ENCODE measurements around the gene GSTT4.
"Not testable (repeated sequence)": the region's sequence is repeated elsewhere in the genome, so short reads cannot be mapped to it uniquely, and the experiment has no call there.

Gene GSTT4

DNA sequence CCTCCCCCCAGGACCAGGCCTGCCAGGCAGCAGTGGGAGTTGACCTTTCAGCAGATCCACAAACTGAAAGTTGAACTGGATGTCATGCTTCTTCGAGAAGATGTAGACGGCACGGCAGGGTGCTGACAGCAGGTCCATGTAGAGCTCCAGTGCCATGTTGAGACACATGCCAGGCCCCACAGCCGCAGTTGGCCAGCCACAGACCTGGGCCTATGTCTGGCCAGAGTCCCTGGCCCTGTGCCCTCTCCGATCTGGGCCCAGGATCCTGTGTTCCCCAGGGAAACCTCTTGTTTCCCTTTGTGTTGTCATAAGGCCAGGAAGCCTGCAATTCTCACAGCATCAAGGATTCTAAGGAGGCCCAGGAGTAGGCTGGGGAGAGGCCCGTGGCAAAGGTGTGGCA lies at the start of gene GSTT4:
GSTT4 (minus strand) TSS at position 253 of the 400 bp plus-strand sequence; CDS start at position 156, 97 bp downstream.
- DNase-seq = no peak

GRCh38 chr22:24054356-24054755 lies 49.1 kb upstream of the GSTT4 start:
- no peak for DNase-seq

DNA sequence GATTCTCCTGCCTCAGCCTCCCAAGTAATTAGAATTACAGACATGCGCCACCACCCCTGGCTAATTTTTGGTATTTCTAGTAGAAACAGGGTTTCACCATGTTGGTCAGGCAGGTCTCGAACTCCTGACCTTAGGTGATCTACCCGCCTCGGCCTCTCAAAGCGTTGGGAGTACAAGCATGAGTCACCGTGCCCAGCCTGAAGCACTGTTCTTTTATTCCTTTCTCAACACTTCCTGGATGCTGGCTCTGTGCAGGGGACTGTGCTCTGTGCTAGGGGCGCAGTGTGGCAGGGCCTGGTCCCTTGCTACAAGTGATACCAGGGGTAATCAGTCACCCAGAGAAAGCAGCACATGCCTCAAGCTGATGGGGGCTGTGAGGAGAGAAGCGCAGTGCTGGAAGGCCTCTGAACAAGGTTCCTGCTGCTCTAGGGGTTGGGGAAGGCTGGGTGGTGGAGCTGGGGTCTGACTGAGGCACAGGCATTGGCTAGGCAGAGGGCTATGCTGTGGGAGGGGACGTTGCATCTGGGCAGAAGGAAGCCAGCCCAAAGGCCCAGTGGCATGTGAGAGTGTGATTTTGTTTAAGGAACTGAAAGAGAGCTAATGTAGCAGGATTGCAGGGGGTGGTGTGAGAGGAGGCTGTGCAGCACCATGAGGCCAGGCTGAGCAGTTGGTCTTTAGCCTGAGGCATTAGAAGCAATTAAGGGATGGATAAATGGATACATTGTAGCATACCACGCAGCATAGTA lies 48.4 kb upstream of the GSTT4 start:
- no peak for DNase-seq

- no peak for DNase-seq
Observed at GRCh38 chr22:24051568-24051967, 46.3 kb upstream of the GSTT4 start.

DNA sequence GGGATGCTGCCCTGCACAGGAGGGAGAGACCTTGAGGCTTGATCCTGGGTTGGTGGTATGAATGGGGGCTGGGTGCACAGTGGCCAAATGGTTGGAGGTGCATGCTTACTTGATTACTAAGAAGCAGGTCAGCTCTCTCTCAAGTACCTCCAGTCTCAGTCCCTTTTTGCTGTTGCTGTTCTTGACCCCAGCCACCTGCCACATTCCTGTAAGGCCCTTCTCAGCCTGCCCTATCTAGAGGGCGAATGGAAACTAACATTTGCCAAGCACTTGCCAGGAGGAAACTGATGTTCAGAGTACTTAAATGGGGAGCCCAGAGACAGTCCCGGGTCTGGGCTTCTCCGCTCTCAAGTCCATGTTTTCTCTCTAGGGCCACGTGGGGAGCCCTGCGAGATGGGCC lies 45.8 kb upstream of the GSTT4 start:
- no peak for DNase-seq

GRCh38 chr22:24049978-24050377 lies 44.7 kb upstream of the GSTT4 start:
- no peak for DNase-seq

DNA sequence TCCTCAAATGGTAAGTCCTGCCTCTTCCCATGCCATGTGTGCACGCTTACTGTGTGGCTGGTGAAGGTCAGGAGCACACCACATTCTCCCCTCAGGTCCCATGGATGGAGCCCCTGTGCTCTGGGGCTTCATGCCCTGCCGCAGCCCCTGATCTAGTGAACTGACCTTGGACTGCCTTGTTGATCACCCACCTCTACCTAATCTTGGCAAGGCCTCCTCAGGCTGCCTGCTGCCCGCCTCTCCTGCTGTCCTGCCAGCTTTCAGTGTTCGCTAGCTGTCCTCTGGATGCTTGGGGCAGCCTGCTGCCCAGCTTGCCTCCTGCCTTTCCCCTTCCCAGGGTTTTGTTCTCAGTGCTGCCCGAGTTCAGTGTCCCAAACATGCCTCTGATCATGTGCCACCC lies 44.0 kb upstream of the GSTT4 start:
- no peak for DNase-seq

GRCh38 chr22:24046024-24046423 lies 40.8 kb upstream of the GSTT4 start:
- peak; percentile 16 for DNase-seq

- peak; percentile 25 for DNase-seq
Observed at GRCh38 chr22:24043958-24044357, 38.7 kb upstream of the GSTT4 start.

- not testable (repeated sequence) for DNase-seq
Observed at GRCh38 chr22:24043465-24043864, 38.2 kb upstream of the GSTT4 start.

DNA sequence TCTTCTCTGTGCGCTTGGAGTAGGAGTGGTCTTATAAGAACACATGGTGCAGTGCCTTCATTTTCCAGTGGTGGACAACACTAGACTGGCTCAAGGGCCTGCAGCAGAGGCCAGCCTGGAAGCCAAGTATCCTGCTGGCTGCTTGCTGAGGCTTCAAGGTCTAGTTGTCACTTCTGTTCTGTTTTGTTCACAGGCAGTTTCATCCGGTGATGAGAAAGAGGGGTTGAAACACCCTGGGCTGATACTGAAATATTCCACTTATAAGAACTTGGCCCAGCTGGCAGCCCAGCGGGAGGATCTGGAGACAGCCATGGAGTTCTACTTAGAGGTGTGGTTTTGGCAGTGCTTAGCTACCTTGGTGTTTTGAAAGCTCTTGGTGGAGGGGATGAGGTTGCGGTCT lies 35.7 kb upstream of the GSTT4 start:
- DNase-seq = no peak

DNA sequence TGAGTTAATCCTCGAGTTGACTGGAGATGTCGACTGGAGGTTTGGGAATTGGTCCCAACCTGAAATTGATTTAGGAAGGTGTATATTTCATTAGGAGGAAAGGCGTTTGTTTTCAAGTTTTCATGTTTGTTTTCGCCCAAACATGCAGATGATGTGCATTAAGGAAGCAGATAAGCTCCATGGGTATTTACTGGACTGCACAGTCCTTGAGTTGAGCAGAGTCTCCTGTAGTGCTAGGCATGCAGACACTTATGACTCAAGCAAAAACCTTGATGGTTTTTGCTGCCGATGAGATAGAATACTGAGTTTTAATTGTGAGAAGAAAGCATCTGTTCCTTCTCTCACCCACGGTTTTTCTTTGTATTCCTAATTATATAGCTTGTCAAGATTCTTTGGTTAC lies 33.8 kb upstream of the GSTT4 start:
- DNase-seq = no peak

- no peak for DNase-seq
Observed at GRCh38 chr22:24037851-24038765, 32.9 kb upstream of the GSTT4 start.

DNA sequence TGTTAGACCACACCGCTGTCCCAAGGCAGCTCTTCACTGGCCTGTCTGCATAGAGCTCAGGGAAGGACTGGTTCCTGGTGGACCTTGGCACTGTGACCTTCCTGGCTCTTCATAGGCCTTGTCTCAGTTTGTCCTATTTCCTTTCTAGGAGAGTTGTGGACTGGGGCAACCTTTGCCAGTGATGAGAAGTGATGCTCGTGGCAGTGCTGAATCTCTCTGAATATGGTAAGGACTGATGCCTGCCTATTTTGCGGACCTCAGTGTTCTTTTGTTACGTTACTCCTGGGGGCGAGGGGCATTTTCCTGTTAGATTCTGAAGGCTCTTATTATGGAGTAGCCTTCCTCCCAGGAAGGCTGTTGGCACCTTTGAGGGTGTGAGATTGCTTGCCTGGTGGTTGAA lies 30.0 kb upstream of the GSTT4 start:
- DNase-seq = no peak

DNA sequence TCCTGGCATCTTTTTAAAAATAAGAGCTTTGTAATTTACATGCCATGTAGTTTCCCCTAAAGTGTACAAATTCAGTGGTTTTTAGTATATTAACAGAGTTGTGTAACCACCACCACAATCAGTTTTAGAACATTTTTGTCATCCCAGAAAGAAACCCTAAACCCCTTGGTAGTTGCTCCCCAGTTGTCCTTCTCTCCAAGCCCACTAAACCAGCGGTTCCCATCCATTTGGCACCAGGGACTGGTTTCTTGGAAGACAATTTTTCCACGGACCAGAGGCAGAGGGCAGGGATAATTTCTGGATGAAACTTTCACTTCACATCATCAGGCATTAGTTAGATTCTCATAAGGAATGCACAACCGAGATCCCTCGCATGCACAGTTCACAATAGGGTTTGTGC lies 28.5 kb upstream of the GSTT4 start:
- no peak for DNase-seq

DNA sequence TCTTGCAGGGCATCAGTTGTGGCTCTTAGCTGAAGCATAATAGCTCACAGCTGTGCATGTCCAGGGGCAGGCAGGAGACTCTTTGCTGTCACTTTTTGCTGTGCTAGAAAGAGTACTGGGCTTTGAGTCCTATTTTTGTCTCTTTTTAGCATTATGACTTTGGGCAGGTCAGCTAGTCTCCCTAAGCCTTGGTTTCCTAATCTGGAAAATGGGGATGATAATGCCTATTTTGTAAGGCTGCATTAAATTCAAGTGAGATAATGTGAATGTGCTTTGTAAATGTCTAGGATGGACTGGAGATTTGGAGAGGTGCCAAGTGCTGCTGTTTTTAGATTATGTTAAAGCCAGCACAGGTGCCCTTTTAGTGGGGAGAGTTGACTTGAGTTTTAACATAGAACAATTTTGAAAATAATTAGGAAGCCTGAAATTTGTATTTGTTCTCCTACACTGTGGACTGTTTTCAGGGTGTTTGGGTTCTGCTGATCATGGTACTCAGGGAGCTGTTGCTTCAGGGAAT lies 25.0 kb upstream of the GSTT4 start:
- DNase-seq = no peak

DNA sequence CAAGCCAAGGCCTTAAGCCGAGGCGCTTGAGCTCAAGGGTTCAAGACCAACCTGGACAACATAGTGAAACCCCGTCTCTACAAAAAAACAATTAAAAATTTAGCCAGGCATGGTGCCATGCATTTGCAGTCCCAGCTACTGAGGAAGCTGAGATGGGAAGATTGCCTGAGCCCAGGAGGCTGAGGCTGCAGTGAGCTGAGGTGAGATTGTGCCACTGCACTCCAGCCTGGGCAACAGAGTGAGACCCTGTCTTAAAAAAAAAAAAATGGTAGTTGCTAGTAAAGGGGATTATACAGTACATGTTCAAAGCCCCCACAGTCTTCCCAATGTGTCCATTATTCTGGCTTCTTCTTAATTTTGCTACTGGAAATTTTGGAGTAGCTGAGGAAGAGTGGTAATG lies 24.1 kb upstream of the GSTT4 start:
- no peak for DNase-seq

- DNase-seq = no peak
Observed at GRCh38 chr22:24028533-24028932, 23.3 kb upstream of the GSTT4 start.

GRCh38 chr22:24027991-24028390 lies 22.7 kb upstream of the GSTT4 start:
- no peak for DNase-seq

DNA sequence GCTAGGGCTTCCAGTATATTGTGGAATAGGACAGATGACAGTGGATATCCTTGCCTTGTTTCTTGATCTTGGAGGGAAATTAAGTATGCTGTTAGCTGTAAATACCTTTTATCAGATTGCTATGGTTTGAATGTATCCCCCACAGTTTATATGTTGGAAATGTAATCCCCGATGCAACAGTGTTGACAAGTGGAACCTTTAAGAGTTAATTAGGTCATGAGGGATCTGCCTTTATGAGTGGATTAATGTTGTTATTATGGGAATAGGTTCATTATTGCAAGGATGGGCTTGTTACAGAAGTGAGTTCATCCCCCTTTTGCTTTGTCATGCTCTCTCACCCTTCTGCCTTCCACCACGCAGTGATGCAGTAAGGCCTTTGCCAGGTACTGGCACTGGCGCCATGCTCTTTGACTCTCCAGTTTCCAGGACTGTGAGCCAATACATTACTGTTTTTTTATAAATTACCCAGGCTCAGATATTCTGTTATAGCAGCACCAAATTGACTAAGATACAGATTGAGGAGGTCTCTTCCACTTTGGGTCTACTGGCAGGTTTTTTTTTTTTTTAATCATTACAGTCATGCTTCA lies 22.2 kb upstream of the GSTT4 start:
- DNase-seq = no peak

DNA sequence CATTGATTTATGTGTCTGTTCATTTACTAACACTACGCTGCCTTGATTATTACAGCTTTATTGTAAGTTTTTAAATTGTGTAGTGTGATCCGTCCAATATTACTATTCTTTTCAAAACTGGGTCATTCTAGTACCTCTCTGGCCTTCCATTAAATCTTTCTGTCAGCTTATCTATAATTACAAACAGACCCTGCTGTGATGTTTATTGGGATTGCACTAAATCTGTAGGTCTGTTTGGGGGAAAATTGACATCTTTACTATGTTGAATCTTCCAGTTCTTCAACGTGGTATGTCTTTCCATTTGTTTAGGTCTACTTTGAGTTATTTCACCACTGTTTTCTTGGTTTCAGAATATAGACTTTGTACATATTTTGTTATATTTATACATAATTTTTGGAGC lies 21.5 kb upstream of the GSTT4 start:
- DNase-seq = no peak

DNA sequence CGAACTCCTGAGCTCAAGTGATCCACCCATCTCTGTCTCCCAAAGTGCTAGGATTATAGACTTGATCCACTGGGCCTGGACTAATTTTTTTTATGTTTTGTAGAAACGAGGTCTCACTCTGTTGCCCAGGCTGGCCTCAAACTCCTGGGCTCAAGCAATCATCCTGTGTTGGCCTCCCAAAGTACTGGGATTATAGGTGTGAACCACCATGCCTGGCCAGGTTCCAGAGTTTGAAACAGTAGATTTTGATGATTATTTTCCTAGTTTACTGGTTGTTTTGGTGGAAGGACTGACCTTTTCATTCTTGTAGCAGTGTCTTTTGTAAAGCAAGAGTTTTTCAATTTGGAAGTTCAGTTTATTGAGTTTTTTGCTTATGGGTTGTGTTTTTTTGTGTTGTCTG lies 20.8 kb upstream of the GSTT4 start:
- DNase-seq = no peak

GRCh38 chr22:24025475-24025874 lies 20.2 kb upstream of the GSTT4 start:
- DNase-seq = no peak

- DNase-seq = no peak
Observed at GRCh38 chr22:24024354-24024753, 19.1 kb upstream of the GSTT4 start.
